ENCODE results near the gene VAMP5. TPM values are rescaled to one million over a fixed set of nuclear protein-coding genes. Genes with fewer than 3 reads are reported as not detected.

VAMP5 gene
- total and polyA plus RNA-seq, 9 of the 15 experiments (the other 6 are each of a cell fraction or from before 2014, with no cell fraction given) = 0.54 to 1.9 (median 1.5) TPM; not detected in 2

DNA sequence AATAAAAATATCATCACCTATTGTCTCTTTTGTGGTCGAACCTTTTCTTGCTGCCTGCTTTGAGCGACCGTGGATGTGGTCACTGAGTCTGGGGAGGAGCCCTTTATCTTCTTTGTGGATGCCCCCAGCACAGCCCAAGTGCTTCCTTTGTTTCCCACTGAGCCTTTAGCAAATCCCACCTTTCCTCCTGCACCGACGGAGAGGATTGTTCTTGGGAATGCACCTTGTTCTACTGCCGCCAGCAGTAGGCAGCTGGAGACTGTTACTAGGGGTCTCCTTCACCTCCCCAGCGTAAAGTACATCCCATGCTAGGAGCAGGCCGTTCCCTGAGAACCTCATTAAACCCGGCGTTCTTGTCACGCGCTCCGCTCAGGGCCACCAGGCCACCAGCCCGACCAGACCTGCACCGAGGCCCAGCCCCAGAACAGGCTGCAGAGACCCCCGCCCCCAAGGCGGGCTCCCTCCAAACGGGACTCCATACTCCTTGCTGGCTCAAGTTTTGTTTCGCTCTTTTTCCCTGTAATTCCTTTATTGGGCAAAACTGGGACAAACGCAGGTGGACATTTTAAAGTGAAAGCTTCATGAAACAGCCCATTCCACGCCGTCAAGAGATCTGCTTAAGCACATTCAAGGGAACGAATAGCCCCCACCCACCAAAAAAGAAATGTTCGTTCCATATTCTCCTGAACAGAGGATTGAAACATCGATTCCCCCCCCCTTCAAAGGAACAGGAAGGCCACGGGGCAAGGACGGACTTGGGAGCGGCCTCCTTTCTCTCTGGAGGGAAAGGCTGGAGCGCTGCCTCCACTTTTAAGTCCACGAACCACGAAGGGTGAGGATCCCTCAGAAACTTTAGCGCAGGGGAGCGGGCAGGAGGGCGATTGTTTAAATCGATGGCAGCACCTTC is 46.4 kb upstream of the VAMP5 start (continued):
- TF ChIP-seq, protein P1, sequence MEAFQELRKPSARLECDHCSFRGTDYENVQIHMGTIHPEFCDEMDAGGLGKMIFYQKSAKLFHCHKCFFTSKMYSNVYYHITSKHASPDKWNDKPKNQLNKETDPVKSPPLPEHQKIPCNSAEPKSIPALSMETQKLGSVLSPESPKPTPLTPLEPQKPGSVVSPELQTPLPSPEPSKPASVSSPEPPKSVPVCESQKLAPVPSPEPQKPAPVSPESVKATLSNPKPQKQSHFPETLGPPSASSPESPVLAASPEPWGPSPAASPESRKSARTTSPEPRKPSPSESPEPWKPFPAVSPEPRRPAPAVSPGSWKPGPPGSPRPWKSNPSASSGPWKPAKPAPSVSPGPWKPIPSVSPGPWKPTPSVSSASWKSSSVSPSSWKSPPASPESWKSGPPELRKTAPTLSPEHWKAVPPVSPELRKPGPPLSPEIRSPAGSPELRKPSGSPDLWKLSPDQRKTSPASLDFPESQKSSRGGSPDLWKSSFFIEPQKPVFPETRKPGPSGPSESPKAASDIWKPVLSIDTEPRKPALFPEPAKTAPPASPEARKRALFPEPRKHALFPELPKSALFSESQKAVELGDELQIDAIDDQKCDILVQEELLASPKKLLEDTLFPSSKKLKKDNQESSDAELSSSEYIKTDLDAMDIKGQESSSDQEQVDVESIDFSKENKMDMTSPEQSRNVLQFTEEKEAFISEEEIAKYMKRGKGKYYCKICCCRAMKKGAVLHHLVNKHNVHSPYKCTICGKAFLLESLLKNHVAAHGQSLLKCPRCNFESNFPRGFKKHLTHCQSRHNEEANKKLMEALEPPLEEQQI (IDR thresholded peaks at IDR 0.05) = no peak
- TF ChIP-seq DIDO1 (tag; IDR thresholded peaks at IDR 0.05; ENCODE audit: low read depth) (no peak), HMGN3 (IDR thresholded peaks at IDR 0.05; ENCODE audit: borderline replicate concordance, extremely low read depth, insufficient read length, low read depth, low read length) (peak; percentile 31), GTF2F1 (IDR thresholded peaks at IDR 0.05; ENCODE audit: low read depth, low read length) (no peak), TEAD4 (IDR thresholded peaks at IDR 0.05; ENCODE audit: low read length) (no peak), TEAD4 (CRISPR knock-in tag; IDR thresholded peaks at IDR 0.05; ENCODE audit: borderline replicate concordance) (no peak), CBFB (CRISPR knock-in tag; IDR thresholded peaks at IDR 0.05) (0 out of 2 replicates have a peak, but pooled peaks have one; percentile 56), SMAD3 (CRISPR knock-in tag; conservative IDR thresholded peaks at IDR 0.05) (no peak), ZNF431 (CRISPR knock-in tag; IDR thresholded peaks at IDR 0.05) (no peak)
- TF ChIP-seq, protein P2, sequence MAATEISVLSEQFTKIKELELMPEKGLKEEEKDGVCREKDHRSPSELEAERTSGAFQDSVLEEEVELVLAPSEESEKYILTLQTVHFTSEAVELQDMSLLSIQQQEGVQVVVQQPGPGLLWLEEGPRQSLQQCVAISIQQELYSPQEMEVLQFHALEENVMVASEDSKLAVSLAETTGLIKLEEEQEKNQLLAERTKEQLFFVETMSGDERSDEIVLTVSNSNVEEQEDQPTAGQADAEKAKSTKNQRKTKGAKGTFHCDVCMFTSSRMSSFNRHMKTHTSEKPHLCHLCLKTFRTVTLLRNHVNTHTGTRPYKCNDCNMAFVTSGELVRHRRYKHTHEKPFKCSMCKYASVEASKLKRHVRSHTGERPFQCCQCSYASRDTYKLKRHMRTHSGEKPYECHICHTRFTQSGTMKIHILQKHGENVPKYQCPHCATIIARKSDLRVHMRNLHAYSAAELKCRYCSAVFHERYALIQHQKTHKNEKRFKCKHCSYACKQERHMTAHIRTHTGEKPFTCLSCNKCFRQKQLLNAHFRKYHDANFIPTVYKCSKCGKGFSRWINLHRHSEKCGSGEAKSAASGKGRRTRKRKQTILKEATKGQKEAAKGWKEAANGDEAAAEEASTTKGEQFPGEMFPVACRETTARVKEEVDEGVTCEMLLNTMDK (IDR thresholded peaks at IDR 0.05; ENCODE audit: borderline replicate concordance, insufficient read depth, low read depth, low read length, poor library complexity, severe bottlenecking) = no peak
- TF ChIP-seq, protein P3, sequence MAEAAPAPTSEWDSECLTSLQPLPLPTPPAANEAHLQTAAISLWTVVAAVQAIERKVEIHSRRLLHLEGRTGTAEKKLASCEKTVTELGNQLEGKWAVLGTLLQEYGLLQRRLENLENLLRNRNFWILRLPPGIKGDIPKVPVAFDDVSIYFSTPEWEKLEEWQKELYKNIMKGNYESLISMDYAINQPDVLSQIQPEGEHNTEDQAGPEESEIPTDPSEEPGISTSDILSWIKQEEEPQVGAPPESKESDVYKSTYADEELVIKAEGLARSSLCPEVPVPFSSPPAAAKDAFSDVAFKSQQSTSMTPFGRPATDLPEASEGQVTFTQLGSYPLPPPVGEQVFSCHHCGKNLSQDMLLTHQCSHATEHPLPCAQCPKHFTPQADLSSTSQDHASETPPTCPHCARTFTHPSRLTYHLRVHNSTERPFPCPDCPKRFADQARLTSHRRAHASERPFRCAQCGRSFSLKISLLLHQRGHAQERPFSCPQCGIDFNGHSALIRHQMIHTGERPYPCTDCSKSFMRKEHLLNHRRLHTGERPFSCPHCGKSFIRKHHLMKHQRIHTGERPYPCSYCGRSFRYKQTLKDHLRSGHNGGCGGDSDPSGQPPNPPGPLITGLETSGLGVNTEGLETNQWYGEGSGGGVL (CRISPR knock-in tag; IDR thresholded peaks at IDR 0.05) = no peak

Measured in K562 (cell line).